Activated CD4-positive, alpha-beta T cell treated with anti-CD3 and anti-CD28 coated beads for 4 hours (primary cell): ENCODE results near the gene CNTN3.

Experiments used
- DNase-seq, 2 donors: peaks; one replicate each; pipeline ENCODE4 v3.0.0-alpha.2; 2020

Gene CNTN3

DNA sequence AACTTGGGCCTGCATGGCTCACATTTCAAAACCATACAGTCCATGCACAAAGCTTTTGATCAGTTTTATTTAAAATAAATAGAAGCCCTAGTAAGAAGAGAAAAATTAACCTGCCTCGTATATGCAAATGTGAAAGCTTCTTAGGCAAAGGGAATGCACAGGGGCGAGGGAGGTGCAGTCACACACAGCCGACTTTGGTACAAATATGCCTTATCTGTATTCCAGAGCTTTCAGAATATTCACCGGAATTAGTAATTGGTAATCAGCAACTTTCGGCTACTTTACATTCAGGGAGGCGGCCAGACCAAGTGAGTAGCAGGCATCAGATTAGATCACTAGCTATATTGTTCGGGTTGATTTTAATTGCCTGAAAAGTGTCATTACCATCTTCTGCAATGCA is 7.5 kb downstream of the CNTN3 start:
- no peak for DNase-seq

GRCh38 chr3:74605437-74605836 is 9.0 kb downstream of the CNTN3 start:
- no peak for DNase-seq

GRCh38 chr3:74603292-74603691 is 11.2 kb downstream of the CNTN3 start:
- DNase-seq = no peak

DNA sequence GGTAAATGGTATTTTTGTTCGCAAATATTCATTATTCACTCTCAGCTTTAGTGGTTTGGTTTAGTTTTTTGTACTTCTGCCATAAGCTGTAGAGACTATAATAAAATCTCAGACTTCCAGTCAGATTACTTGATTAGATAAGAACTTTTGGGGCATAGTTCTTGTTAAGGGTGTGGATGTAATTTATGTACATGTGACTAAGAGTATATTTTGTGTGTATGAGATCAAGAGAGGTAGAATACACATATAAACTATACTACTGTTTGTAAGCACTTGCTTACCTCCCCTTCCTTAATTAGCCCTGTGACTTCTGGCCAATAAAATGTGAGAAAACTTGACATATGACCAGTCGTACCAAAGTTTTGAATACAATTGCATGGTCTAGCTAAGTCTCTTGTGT is 12.0 kb downstream of the CNTN3 start:
- DNase-seq = no peak

- no peak for DNase-seq
Observed at GRCh38 chr3:74601793-74602192, 12.7 kb downstream of the CNTN3 start.

DNA sequence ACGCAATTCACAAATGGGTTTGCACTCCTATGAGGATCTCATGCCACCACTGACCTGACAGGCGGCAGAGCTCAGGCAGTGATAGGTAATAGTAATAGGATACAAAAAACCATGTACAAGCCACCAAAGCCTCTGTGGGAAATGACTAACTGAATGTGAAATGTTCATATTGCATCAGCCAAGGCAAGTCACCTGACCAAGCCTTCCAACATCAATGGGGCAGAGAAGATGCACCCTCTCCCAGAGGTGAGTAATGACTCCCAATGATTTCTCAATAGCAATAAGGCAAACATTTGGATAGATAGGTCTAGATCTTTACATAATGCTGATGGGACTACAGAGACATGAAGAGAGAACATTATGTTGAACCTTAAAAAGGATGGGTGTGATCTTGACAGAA is 14.9 kb downstream of the CNTN3 start:
- DNase-seq = no peak

GRCh38 chr3:74593152-74593551 is 21.3 kb downstream of the CNTN3 start:
- DNase-seq = no peak

GRCh38 chr3:74592359-74592758 is 22.1 kb downstream of the CNTN3 start:
- no peak for DNase-seq

GRCh38 chr3:74591946-74592345 is 22.5 kb downstream of the CNTN3 start:
- DNase-seq = no peak

- DNase-seq = no peak
Observed at GRCh38 chr3:74591342-74591741, 23.1 kb downstream of the CNTN3 start.

DNA sequence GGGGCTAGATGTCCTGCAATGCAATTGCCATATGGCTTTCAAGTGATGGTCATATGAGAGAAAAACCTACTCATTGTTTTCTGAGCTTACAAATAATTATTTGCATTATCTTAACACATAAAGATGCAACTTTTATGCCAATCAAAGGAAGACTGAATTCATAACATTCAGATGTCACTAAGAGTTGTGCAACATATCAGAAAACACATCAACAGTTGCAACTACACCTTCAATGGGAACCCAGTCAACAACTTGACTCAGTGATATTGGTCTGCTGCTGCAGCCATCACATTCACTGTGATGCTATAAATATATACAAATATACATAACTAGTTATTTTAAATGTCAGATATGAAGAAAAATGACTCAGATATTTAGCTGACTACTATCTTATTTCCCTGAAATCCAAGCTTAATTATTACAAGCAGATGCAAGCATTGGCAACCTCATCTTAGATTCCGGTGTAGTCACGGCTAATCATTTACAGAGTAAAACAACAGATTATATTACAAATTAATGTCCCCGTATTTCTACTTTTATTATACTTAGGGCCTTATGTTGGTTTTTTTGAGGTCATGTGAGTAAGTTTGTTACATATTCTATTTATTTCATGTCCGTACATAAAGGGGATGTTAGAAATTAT is 23.7 kb downstream of the CNTN3 start:
- DNase-seq = no peak

DNA sequence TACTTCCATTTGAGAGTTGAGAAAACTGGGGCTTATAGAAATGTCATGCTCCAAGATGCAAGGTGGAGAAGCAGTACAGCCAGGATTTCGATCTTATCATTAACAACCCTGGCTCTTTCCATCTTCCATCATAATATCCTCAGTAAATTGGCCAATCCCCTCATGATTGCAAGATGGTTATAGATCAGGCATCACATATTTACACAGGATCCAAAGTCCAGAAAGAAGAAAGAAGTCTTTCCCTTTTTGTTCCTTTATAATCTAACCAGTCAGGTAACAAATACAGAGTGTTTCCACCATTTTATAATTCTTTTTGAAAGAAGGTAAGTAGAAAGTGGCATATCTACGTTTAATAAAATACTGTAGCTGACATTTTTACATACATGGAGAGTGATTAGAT is 29.7 kb downstream of the CNTN3 start:
- DNase-seq = no peak

DNA sequence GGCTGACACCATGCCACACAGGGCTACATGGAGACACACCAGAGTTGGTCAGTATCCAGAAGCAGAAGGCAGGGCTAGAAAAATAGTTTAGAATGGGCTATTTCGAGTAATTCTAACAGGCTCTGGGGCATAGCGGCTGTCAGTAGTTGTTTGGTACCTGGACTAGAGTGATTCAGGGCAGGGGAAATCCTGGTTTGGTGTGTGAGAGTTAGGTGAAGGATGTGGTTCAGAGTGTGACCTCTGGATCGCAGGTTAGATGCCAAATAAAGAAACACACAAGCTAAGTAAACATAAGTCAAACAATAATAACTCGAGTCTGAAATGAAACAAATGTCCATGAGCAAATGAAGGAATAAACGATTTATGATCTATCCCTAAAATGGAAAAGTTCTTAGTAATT is 31.5 kb downstream of the CNTN3 start:
- no peak for DNase-seq

DNA sequence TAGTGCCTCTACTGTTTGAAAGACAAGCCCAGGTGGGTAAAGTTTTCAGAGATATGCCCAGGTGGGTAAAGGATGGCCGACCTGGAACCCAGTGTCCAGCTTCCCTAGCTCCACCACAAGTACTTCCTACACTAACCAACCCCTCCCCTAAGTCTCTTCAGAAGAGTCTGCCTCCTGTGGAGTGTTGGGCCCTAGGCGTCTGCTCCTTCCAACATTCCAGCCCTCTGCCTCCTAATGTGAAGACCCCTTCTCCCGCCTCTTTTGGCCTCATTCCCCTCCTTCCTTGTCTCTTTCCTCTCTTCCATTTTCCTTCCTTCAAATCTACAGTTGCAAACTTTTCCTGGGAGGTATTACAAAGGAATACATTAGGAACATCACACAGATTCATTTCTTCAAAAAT is 38.6 kb downstream of the CNTN3 start:
- no peak for DNase-seq

GRCh38 chr3:74571118-74571517 is 43.3 kb downstream of the CNTN3 start:
- DNase-seq = no peak
